ENCODE measurements around the gene EXOC3.

The EXOC3 gene

GRCh38 chr5:449151-449550 is 6.2 kb downstream of the EXOC3 start:
- Histone ChIP-seq H3K9me2 (ENCODE audit: low read depth, low read length) (no peaks in the 10 kb centered on the region), H3F3A (ENCODE audit: insufficient read depth, low read length) (peaks cover 2% of the 10 kb centered on the region), H3K4me3 (ENCODE audit: low read depth, low read length, poor library complexity, severe bottlenecking) (no peak overlapping the region), H3K9me3 (ENCODE audit: low read length) (peaks cover 15% of the 10 kb centered on the region), H3K79me2 (ENCODE audit: insufficient read depth, low read length) (no peaks in the 10 kb centered on the region), H3K27ac (ENCODE audit: low read depth, low read length, poor library complexity, severe bottlenecking) (no peak overlapping the region), H2AFZ (ENCODE audit: low read length) (no peak overlapping the region), H3K4me2 (ENCODE audit: low read length) (no peak overlapping the region), H3K36me3 (ENCODE audit: insufficient read depth, low read length) (peaks cover 83% of the 10 kb centered on the region), H3K4me1 (ENCODE audit: insufficient read depth, low read length, severe bottlenecking) (peaks cover 10% of the 10 kb centered on the region), H3K27me3 (ENCODE audit: insufficient read depth, low read length) (no peaks in the 10 kb centered on the region), H4K20me1 (ENCODE audit: insufficient read depth, low read length) (no peaks in the 10 kb centered on the region), H3K9ac (ENCODE audit: low read length) (no peak overlapping the region)
- TF ChIP-seq CTCF (IDR thresholded peaks at IDR 0.05; ENCODE audit: low read length) (no peak), EZH2 (IDR thresholded peaks at IDR 0.05; ENCODE audit: borderline replicate concordance, low read length) (no peak)

DNA sequence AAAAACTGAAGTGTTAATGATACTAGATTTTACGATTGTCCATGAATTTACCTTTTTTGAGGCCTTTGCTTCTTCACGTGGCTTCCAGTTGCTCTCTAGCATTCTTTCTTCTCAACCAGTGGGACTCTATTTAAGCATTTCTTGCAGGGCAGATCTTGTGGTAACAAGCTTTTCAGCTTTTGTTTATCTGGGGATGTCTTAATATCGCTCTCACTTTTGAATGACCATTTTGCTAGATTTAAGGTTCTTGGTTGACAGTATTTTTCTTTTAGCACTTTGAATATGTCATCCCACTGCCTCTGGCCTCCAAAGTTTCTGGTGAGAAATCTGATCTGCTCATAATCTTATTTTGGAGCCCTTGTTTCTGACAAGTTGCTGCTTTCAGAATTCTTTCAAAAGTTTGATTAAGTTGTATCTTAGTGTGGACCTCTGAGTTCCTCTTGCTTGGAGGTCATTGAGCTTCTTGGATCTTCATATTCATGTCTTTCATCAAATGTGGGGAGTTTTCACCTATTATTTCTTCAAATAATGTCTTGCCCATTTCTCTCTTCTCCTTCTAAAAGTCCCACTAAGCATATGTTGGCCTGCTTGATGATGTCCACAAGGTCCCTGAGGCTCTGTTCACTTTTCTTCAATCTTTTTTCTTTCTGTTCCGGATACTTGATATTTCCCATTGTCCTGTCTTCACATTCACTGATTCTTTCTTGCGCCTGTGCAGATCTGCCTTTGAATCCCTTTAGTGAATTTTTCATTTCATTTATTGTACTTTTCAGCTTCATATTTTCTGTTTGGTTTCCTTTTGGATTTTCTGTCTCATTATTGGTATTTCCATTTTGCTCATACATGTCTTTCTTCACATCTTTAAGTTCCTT is 8.8 kb downstream of the EXOC3 start:
- Histone ChIP-seq H3K79me2 (ENCODE audit: insufficient read depth, low read length) (no peaks in the 10 kb centered on the region), H2AFZ (ENCODE audit: low read length) (no peak overlapping the region), H3K4me2 (ENCODE audit: low read length) (no peak overlapping the region), H3K4me1 (ENCODE audit: insufficient read depth, low read length, severe bottlenecking) (no peaks in the 10 kb centered on the region), H3K9me2 (ENCODE audit: low read depth, low read length) (no peaks in the 10 kb centered on the region), H4K20me1 (ENCODE audit: insufficient read depth, low read length) (no peaks in the 10 kb centered on the region), H3K9me3 (ENCODE audit: low read length) (peaks cover 15% of the 10 kb centered on the region), H3K4me3 (ENCODE audit: low read depth, low read length, poor library complexity, severe bottlenecking) (no peak overlapping the region), H3K36me3 (ENCODE audit: insufficient read depth, low read length) (peaks cover 96% of the 10 kb centered on the region), H3K27ac (ENCODE audit: low read depth, low read length, poor library complexity, severe bottlenecking) (no peak overlapping the region), H3K9ac (ENCODE audit: low read length) (no peak overlapping the region), H3F3A (ENCODE audit: insufficient read depth, low read length) (no peaks in the 10 kb centered on the region), H3K27me3 (ENCODE audit: insufficient read depth, low read length) (no peaks in the 10 kb centered on the region)
- TF ChIP-seq CTCF (IDR thresholded peaks at IDR 0.05; ENCODE audit: low read length) (no peak), EZH2 (IDR thresholded peaks at IDR 0.05; ENCODE audit: borderline replicate concordance, low read length) (no peak)

GRCh38 chr5:452978-453710 is 10.2 kb downstream of the EXOC3 start:
- Histone ChIP-seq H3F3A (ENCODE audit: insufficient read depth, low read length) (no peaks in the 10 kb centered on the region), H3K4me1 (ENCODE audit: insufficient read depth, low read length, severe bottlenecking) (no peaks in the 10 kb centered on the region), H3K4me3 (ENCODE audit: low read depth, low read length, poor library complexity, severe bottlenecking) (no peak overlapping the region), H3K9ac (ENCODE audit: low read length) (no peak overlapping the region), H3K9me2 (ENCODE audit: low read depth, low read length) (no peaks in the 10 kb centered on the region), H3K4me2 (ENCODE audit: low read length) (no peak overlapping the region), H3K9me3 (ENCODE audit: low read length) (peaks cover 15% of the 10 kb centered on the region), H3K27me3 (ENCODE audit: insufficient read depth, low read length) (no peaks in the 10 kb centered on the region), H2AFZ (ENCODE audit: low read length) (no peak overlapping the region), H3K27ac (ENCODE audit: low read depth, low read length, poor library complexity, severe bottlenecking) (no peak overlapping the region), H4K20me1 (ENCODE audit: insufficient read depth, low read length) (no peaks in the 10 kb centered on the region), H3K79me2 (ENCODE audit: insufficient read depth, low read length) (no peaks in the 10 kb centered on the region), H3K36me3 (ENCODE audit: insufficient read depth, low read length) (peaks cover 96% of the 10 kb centered on the region)
- no peak for TF ChIP-seq CTCF (IDR thresholded peaks at IDR 0.05; ENCODE audit: low read length)
- TF ChIP-seq EZH2 (IDR thresholded peaks at IDR 0.05; ENCODE audit: borderline replicate concordance, low read length), result no peak

Data from OCI-LY1 (cell line).